ENCODE data around the gene KCTD15.

KCTD15 gene

GRCh38 chr19:33755099-33756035 lies 41.3 kb upstream of the KCTD15 start:
- Histone ChIP-seq H2AFZ (ENCODE audit: low read depth, low read length, severe bottlenecking) (no peak overlapping the region), H3K9ac (ENCODE audit: low read length) (no peak overlapping the region), H3K27me3 (ENCODE audit: low read length) (no peaks in the 10 kb centered on the region), H4K20me1 (ENCODE audit: low read depth, low read length) (no peaks in the 10 kb centered on the region), H3K9me2 (replicated peaks; ENCODE audit: insufficient read depth, low read length) (no peaks in the 10 kb centered on the region), H3K79me2 (ENCODE audit: insufficient read depth, low read length) (no peaks in the 10 kb centered on the region), H3K36me3 (ENCODE audit: low read length) (no peaks in the 10 kb centered on the region), H3F3A (ENCODE audit: insufficient read depth) (no peaks in the 10 kb centered on the region), H3K4me2 (ENCODE audit: low read depth, low read length, poor library complexity, severe bottlenecking) (no peak overlapping the region), H3K9me3 (ENCODE audit: insufficient read depth, low read length) (no peaks in the 10 kb centered on the region), H3K27ac (ENCODE audit: low read depth, low read length) (no peak overlapping the region), H3K4me3 (ENCODE audit: insufficient read depth, low read length, poor library complexity, severe bottlenecking) (no peak overlapping the region)
- TF ChIP-seq EZH2phosphoT487 (conservative IDR thresholded peaks at IDR 0.05; ENCODE audit: low read length) (no peak), CTCF (IDR thresholded peaks at IDR 0.05; ENCODE audit: insufficient read depth, low read length, poor library complexity, severe bottlenecking) (no peak)

GRCh38 chr19:33756177-33756576 lies 40.5 kb upstream of the KCTD15 start:
- TF ChIP-seq EZH2phosphoT487 (conservative IDR thresholded peaks at IDR 0.05; ENCODE audit: low read length): no peak
- TF ChIP-seq CTCF (IDR thresholded peaks at IDR 0.05; ENCODE audit: insufficient read depth, low read length, poor library complexity, severe bottlenecking): no peak
- H3K36me3 ChIP-seq (ENCODE audit: low read length): no peaks in the 10 kb centered on the region
- H3K4me2 ChIP-seq (ENCODE audit: low read depth, low read length, poor library complexity, severe bottlenecking): no peak overlapping the region
- no peaks in the 10 kb centered on the region for H3K27me3 ChIP-seq (ENCODE audit: low read length)
- H3K27ac ChIP-seq (ENCODE audit: low read depth, low read length): no peak overlapping the region
- no peak overlapping the region for H3K9ac ChIP-seq (ENCODE audit: low read length)
- no peaks in the 10 kb centered on the region for H3K9me2 ChIP-seq (replicated peaks; ENCODE audit: insufficient read depth, low read length)
- no peak overlapping the region for H3K4me3 ChIP-seq (ENCODE audit: insufficient read depth, low read length, poor library complexity, severe bottlenecking)
- no peaks in the 10 kb centered on the region for H3K79me2 ChIP-seq (ENCODE audit: insufficient read depth, low read length)
- H2AFZ ChIP-seq (ENCODE audit: low read depth, low read length, severe bottlenecking): no peak overlapping the region
- H4K20me1 ChIP-seq (ENCODE audit: low read depth, low read length): no peaks in the 10 kb centered on the region
- no peaks in the 10 kb centered on the region for H3F3A ChIP-seq (ENCODE audit: insufficient read depth)
- no peaks in the 10 kb centered on the region for H3K9me3 ChIP-seq (ENCODE audit: insufficient read depth, low read length)

- Histone ChIP-seq H3K27me3 (ENCODE audit: low read length) (no peaks in the 10 kb centered on the region), H3K4me2 (ENCODE audit: low read depth, low read length, poor library complexity, severe bottlenecking) (no peak overlapping the region), H3K27ac (ENCODE audit: low read depth, low read length) (no peak overlapping the region), H3K9me2 (replicated peaks; ENCODE audit: insufficient read depth, low read length) (no peaks in the 10 kb centered on the region), H3K9ac (ENCODE audit: low read length) (no peak overlapping the region), H3K79me2 (ENCODE audit: insufficient read depth, low read length) (no peaks in the 10 kb centered on the region), H2AFZ (ENCODE audit: low read depth, low read length, severe bottlenecking) (no peak overlapping the region), H3K4me3 (ENCODE audit: insufficient read depth, low read length, poor library complexity, severe bottlenecking) (no peak overlapping the region), H4K20me1 (ENCODE audit: low read depth, low read length) (no peaks in the 10 kb centered on the region), H3K9me3 (ENCODE audit: insufficient read depth, low read length) (no peaks in the 10 kb centered on the region), H3K36me3 (ENCODE audit: low read length) (no peaks in the 10 kb centered on the region), H3F3A (ENCODE audit: insufficient read depth) (no peaks in the 10 kb centered on the region)
- TF ChIP-seq CTCF (IDR thresholded peaks at IDR 0.05; ENCODE audit: insufficient read depth, low read length, poor library complexity, severe bottlenecking) (no peak), EZH2phosphoT487 (conservative IDR thresholded peaks at IDR 0.05; ENCODE audit: low read length) (no peak)
These were observed 38.1 kb upstream of the KCTD15 start for GRCh38 chr19:33758541-33759013.
